ENCODE results near the gene AJM1.
"Not testable (repeated sequence)": the region's sequence is repeated elsewhere in the genome, so short reads cannot be mapped to it uniquely, and the experiment has no call there.

Gene AJM1

GRCh38 chr9:136881691-136882108, 39.4 kb downstream of the AJM1 start:
- no peak for DNase-seq

- no peak for DNase-seq
Measured at GRCh38 chr9:136882109-136882946, 40.0 kb downstream of the AJM1 start.

GRCh38 chr9:136882947-136883283, 40.6 kb downstream of the AJM1 start:
- not testable (repeated sequence) for DNase-seq

- not testable (repeated sequence) for DNase-seq
Measured at GRCh38 chr9:136883670-136884069, 41.4 kb downstream of the AJM1 start.

GRCh38 chr9:136885950-136886578, 43.8 kb downstream of the AJM1 start, which contains the start of gene TRAF2:
TRAF2 (plus strand) TSS chr9:136886516; CDS start chr9:136898741, 12,225 bp downstream.
- DNase-seq, result peak; percentile 90 to 98

- no peak for DNase-seq
Measured at GRCh38 chr9:136886610-136887597, 44.6 kb downstream of the AJM1 start.

DNA sequence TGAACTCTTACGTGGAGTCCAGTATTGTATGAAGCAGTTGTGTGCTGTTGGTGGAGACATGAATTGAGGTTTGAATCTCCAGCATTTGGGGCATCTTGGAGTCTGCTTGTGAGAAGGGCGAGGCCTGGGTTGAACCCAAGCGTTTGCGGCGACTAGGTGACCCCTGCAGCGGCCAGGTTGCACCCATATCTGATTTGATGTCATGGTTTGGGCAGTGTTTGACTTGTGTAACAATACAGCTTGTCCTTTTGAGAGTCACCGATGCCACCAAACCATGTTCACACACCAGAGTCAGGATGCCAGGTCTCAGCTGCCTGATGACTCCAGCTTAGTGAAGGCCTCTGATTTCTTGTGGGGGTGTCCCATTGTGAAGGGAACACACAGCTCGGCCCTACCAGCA, 46.2 kb downstream of the AJM1 start:
- no peak for DNase-seq

DNA sequence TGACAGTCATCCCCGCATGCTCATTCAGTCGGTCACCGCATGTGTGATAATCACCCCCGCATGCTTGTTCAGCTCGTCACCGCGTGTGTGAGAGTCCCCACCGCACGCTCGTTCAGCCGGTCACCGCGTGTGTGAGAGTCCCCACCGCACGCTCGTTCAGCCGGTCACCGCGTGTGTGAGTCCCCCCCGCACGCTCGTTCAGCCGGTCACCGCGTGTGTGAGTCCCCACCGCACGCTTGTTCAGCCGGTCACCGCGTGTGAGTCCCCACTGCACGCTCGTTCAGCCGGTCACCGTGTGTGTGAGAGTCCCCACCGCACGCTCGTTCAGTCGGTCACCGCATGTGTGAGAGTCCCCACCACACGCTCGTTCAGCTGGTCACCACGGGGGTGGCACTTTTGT, 47.6 kb downstream of the AJM1 start:
- DNase-seq, result no peak

DNA sequence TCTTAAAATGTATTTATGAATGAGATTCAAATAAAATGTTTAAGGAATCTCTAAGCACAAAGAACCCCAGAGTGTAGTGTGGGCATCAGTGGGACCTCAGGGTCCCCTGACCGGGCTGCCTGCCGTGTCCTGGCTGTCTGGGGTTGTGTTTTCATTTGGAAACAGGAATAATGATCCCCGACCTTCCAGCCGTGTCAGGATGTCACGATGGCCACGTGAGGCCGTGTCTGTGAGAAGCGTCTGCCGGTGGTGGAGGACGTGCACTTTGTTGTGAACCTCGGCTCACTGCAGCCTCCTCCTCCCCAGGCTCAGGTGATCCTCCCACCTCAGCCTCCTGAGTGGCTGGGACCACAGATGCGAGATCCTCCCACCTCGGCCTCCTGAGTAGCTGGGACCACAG, 48.4 kb downstream of the AJM1 start:
- no peak for DNase-seq
